H54 (cell line): ENCODE measurements around the gene SIPA1L3.

Experiments used
- DNase-seq: peaks from one replicate; pipeline ENCODE4 v3.0.0; 2011; ENCODE audit warnings: low spot score, mixed read lengths; ENCODE audit not compliant: insufficient read length
- FAIRE-seq: peaks from 3 replicates; lab custom pipeline; 2011; peaks lifted over from hg19 to GRCh38; lab: Jason Lieb, UNC
- POLR2A ChIP-seq: IDR thresholded peaks from 2 replicates; pipeline ENCODE4 v1.6.1; 2011; ENCODE audit warnings: low read depth, mild to moderate bottlenecking, low read length

Gene SIPA1L3

DNA sequence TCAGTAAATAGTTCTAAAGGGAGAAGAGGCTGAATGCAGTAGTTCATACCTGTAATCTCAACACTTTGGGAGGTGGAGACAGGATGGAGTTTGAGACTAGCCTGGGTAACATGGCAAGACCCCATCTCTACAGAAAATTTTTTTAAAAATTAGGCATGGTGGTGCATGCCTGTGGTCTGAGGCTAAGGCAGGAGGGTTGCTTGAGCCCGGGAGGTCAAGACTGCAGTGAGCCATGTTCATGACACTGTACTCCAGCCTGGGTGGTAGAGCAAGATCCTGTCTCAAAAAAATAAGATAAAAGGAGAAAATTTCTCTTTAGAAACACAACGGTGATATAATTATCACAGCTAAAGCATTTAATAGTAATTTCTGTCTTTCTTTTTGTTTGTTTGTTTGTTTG is 57.1 kb downstream of the SIPA1L3 start:
- DNase-seq (no peak), FAIRE-seq (no peak)
- TF ChIP-seq POLR2A: no peak

DNA sequence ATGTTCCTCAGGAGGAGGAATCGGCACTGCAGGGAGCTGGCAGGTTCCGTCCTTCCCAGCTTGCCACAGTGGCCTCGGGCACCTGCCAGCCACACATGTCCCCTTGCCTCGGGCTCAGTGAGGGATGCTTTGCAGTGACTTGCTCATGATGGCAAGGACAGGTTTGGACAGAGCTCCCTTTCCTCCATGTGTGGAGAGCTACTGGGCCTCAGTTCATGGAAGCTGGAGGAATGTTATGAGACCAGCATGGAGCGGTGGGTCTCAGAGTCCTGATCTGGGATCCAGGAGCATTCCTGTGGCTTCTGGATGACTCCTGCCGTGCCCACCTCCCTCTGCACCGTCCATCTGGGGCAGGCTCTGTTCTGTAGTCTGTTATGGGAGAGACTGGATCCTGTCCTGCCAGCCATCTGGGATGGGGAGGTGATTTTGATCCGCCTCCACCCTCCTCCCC is 59.2 kb downstream of the SIPA1L3 start:
- TF ChIP-seq POLR2A: no peak
- FAIRE-seq (no peak), DNase-seq (no peak)

GRCh38 chr19:37966662-37967231 is 59.7 kb downstream of the SIPA1L3 start:
- DNase-seq (no peak), FAIRE-seq (no peak)
- no peak for TF ChIP-seq POLR2A

DNA sequence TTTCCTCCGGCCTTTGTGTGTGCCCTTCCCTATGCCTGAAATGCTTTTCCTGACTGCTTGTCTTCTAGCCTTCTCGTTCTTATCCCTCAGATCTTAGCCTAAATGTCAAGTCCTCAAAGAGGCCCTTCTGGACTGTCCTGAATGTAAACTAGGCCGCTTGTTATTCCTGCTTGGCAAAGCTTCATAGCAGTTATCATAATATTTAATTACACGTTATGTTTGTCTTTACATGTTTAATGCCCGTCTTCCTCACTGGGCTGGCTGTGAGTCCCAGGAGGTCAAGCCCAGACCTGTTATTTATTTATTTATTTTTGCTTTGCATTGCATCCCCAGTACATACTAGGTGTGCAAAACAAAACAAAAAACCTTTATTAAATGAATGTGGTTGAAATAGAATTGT is 62.7 kb downstream of the SIPA1L3 start:
- DNase-seq (no peak), FAIRE-seq (no peak)
- no peak for TF ChIP-seq POLR2A

GRCh38 chr19:37970699-37971098 is 63.7 kb downstream of the SIPA1L3 start:
- no peak for TF ChIP-seq POLR2A
- DNase-seq (no peak), FAIRE-seq (no peak)

DNA sequence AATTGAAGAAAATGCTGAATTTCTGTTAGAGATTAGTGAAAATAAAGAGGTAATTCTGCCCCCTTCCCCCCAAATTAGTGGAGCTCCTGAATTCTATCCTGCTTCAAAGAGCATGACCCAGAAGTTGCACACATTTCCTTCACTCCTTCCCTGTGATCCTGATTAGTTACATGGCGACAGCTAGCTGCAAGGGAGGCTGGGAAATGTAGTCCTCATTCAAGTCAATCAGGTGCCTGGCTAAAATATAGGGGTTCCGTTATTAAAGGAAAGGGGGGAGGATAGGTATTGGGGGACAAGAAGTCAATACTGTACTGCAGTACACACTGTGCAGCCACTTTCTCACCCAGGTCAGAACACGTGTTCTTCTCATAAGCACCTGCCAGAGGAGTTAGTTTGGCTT is 65.8 kb downstream of the SIPA1L3 start:
- no peak for FAIRE-seq
- no peak for TF ChIP-seq POLR2A
- DNase-seq: no peak

DNA sequence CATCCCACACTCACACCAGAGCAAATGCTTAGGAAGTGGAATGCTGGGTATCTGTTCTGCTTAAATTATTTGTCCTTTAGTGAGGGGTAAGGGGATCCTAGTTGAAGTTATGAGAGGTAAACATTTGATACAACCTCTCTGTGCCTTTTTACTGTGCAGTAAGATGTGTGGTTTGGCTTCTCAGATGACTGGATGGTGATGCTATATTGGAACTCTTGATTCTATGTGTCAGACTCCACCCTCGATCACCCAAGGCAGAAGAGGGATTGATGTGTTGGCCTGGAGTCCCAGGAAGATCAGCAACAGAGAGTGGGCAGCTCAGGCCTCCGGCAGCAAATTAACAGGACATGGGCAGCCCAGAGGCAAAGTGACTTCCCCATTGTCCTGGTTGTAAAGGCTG is 66.7 kb downstream of the SIPA1L3 start:
- FAIRE-seq (no peak), DNase-seq (no peak)
- TF ChIP-seq POLR2A: no peak

DNA sequence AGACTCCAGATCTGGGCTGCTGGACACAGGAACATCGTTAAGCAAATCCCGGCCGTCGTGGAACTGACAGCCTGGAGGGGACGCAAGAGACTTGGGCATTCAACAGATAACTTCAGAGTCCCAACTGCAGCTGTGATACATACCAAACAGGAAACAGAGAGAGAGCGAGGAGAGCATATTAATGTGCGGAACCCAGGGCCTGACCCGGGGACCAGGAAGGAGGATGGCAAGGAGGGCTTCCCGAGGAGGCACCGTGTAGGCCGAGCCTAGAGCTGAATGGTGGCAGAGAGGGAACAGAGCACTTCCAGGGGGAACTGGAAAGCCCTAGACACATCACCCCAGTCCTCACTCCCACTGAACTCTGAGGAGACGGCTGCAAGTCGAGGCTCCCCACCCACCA is 68.1 kb downstream of the SIPA1L3 start:
- FAIRE-seq (no peak), DNase-seq (no peak)
- no peak for TF ChIP-seq POLR2A

DNA sequence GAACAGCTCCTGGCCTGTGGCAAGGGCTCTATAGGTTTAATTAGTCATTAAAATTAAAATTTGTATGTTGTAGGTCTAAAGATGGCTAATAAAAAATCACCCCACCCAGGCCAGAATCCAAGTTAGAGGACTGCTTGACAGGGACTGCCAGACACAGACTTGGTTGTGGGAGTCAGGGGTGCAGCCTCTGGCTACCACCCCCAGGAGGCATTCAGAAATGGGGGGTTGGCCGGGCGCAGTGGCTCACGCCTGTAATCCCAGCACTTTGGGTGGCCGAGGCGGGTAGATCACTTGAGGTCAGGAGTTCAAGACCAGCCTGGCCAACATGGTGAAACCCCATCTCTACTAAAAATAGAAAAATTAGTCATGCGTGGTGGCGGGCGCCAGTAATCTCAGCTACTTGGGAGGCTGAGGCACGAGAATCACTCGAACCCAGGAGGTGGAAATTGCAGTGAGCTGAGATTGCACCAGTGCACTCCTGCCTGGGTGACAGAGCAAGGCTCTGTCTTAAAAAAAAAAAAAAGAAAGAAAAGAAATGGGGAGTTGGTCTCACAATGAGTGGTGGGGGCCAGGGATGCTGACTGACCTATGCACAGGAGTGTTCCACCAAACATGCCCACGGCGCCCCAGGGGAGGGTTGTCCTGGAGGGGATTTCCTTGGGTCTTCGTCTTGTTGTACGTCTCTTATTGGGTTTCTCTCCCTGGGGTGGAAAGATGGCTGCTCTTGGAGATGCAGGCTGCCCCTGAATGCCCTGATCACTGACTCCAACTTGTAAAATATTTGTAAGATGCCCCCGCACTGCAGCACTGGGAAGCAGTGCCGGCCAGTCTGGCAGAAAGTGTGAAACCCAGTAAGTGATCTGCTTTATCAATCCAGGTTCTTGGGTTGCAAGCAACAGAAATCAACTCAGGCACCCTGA is 68.8 kb downstream of the SIPA1L3 start:
- DNase-seq: no peak
- FAIRE-seq: no peak
- TF ChIP-seq POLR2A: no peak

- DNase-seq: no peak
- no peak for FAIRE-seq
- TF ChIP-seq POLR2A: no peak
Measured at GRCh38 chr19:37977391-37977790, 70.4 kb downstream of the SIPA1L3 start.

GRCh38 chr19:37977992-37978391 is 71.0 kb downstream of the SIPA1L3 start:
- DNase-seq (no peak), FAIRE-seq (no peak)
- no peak for TF ChIP-seq POLR2A

DNA sequence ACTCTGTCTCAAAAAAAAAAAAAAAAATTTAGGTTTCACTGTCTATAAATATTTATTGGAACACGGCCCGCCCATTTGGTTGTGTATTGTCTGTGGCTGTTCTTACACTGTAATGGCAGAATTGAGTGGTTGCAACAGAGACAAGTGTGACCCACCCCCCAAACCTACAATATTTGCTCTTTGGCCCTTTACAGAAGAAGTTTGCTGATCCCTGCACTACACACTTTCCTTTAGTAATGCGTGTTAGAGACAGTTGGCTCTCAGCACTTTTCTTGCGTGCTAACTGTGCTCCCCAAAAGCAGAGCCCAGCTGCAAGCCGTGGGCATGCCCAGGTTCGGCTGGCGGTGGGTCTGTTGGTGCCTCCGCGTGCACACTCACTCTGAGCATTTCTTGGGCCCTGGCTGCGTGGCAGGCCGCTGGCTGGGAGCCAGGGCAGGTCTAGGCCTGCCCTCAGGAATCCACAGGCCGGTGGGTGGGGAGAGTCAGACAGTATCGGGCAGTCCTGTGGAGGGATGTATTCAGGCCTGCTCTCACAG is 72.6 kb downstream of the SIPA1L3 start:
- DNase-seq (no peak), FAIRE-seq (no peak)
- no peak for TF ChIP-seq POLR2A

DNA sequence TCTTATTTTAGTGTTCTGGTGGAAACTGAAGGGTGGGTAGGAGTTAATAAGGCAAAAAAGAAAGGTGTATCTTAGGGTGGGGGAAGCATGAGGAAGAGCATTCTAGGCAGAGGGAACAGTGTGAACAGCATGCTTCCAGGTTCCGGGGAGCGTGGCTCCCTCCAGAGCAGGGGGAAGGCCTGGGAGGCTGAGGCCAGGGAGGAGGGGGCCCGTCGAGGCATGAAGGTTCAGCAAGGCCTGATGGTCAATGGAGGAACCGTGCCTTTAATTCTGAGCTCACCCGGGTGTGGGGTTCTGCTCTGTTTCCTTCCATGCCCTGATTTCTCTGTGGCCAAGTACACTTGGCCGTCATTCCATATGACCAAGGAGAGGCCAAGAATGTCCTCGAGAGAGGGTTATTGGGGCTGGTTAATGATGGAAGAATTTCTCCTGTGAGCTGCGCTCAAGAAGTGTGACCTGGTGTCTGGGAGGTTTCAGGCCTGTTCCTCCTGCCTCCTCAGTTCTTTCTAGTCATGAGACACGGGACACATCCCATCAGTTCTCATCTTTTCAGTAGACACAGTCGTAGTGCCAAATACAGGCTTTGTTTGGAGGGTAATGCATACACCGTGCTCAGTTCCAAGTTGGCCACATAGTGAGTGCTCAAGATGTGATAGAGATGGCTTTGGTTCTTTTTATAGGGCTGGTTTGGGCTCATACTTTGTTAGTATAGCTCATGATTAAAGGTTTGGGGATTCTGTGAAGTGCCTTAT is 73.6 kb downstream of the SIPA1L3 start:
- DNase-seq: no peak

More for the DNA sequence above, 73.6 kb downstream of the SIPA1L3 start:
- FAIRE-seq: no peak
- TF ChIP-seq POLR2A: no peak
